Stimulated activated CD8-positive, alpha-beta memory T cell treated with anti-CD3 and anti-CD28 coated beads, Interleukin-12 subunit alpha, Interleukin-12 subunit beta, amount 100 ng/mL, for 1 hour (primary cell): ENCODE measurements around the gene CCDC120.
A peak's percentile ranks its signal among the peaks of the same experiment; 100 is the strongest.

ENCODE experiments used
- DNase-seq: peaks from one replicate; pipeline ENCODE4 v3.0.0-alpha.2; 2020; ENCODE audit warnings: low read depth

Gene CCDC120

GRCh38 chrX:49063715-49064114, 4.9 kb downstream of the CCDC120 start:
- DNase-seq: no peak

DNA sequence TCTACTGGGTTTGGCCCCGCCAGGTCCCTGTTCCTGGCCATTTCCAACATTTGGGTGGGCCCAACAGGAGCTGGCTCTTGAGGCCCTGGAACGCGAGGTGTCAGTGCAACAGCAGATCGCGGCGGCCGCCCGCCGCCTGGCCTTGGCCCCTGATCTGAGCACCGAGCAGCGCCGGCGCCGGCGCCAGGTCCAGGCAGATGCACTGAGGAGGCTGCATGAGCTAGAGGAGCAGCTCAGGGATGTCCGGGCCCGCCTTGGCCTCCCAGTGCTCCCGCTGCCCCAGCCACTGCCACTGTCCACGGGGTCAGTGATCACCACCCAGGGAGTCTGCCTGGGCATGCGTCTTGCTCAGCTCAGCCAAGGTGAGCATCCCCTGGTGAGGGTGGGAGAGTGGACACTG, 5.5 kb downstream of the CCDC120 start:
- no peak for DNase-seq

- DNase-seq: no peak
Measured at GRCh38 chrX:49064735-49065134, 5.9 kb downstream of the CCDC120 start.

GRCh38 chrX:49066278-49066677, 7.5 kb downstream of the CCDC120 start:
- DNase-seq: no peak

DNA sequence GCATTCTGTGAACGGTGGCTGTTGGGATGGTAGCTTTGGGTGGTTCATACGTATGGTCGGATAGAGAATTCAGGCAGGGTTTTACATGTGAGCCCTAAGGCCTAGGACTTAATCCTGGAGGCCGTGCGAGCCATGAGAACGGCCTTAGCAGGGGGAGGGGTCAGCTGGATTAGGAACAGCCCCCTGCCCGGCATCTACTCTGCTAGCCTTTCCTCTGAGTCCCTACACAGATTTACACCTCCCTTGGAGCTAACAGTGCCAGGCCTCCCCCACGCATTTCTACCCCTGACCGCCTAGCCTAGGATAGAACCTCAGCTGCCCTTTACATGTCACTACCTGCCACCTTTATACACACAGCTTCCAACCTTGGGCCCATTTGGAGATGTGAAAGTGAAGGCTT, 7.9 kb downstream of the CCDC120 start:
- no peak for DNase-seq

DNA sequence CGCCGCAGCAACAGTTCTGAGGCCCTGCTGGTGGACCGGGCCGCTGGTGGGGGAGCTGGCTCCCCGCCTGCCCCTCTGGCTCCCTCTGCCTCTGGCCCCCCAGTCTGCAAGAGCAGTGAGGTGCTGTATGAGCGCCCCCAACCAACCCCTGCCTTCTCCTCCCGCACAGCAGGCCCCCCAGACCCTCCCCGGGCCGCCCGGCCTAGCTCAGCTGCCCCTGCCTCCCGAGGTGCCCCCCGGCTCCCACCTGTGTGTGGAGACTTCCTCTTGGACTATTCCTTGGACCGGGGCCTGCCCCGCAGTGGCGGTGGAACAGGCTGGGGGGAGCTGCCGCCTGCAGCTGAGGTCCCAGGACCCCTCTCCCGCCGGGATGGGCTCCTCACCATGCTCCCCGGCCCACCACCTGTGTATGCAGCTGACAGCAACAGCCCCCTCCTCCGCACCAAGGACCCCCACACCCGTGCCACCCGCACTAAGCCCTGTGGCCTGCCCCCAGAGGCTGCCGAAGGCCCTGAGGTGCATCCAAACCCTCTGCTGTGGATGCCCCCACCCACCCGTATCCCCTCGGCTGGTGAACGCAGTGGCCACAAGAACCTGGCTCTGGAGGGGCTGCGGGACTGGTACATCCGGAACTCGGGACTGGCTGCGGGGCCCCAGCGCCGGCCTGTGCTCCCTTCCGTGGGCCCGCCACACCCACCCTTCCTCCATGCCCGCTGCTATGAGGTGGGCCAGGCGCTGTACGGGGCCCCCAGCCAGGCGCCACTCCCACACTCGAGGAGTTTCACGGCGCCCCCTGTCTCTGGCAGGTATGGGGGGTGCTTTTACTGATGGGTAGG, 8.7 kb downstream of the CCDC120 start:
- no peak for DNase-seq

DNA sequence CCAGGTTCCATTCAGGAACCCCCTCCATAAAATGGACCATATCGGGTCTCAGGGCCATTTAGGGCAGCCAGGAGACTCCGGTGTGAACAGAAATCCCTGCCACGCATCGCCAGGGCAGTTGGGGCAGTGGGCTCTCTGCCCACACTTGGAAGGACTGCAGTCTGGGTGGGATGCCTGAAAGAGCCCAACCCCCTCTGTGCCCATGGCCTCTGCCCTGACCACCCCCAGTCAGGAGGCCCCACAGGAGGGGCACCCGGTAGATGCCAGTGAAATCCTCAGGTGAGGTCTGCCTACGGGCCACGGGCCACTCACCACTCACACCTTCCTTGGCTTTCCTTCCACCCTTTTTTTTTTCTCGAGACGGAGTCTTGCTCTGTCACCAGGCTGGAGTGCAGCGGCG, 10.2 kb downstream of the CCDC120 start:
- DNase-seq: no peak

DNA sequence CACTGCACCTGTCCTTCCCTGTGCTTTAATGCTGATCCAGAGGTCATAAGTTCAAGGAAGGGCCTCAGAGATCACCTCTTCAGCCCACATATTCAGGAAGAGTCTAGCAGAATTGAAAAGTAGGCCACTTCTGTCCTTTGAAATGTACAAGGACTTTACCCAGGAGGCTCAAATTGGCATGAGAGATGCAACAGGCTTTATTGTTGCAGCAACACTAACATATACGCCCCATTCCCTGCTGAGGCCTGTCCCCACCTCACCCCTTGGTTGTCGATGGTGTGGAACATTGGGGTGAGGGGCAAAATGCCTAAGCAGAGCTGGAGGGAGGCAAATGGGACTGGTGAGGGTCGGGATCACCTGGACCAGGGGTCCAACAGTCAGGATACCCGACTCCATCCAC, 12.2 kb downstream of the CCDC120 start:
- DNase-seq: no peak

DNA sequence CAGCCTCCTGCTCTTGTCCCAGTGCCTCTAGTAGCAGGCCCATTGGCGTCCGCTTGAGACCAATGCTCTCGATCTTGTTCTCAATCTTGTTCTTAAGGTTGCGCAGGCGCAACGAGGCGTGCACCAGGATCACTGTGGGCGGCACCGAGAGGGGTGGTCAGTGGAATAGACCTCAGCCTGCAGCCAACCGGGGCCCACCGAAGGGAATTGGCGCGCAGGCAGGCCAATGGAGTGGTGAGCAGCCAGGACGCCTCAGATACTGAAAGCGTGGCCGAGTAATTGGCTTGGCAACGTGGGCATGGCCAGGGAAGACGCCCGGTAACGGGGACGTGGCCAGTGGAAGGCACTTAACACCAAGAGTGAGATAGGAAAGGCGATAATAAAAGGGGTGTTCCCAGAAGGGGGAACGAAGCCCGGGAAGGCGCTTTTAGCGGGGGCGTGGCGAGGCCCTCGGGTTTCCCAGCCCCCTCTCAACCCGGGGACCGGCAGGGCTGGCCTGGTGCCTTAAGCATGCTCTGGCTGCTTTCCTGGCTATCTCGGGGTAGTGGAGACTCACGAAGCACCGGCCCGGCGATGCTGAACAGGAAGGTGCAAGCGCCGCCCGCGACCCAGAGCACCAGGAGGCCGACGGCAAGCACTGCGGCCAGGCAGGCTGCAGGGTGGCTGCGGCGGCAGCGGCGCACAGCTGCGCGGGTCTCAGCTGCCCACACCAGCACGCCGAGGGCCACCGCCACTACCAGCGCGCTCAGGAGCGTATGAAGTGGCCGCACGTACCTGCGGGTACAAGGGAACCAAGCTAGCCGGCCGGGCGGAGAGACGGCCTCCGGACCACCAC, 13.3 kb downstream of the CCDC120 start:
- no peak for DNase-seq

GRCh38 chrX:49072712-49073095, 13.9 kb downstream of the CCDC120 start:
- DNase-seq: no peak

- DNase-seq: peak; percentile 81
Measured at GRCh38 chrX:49073601-49074575, 15.1 kb downstream of the CCDC120 start, which contains the start of gene PRAF2. Gene PRAF2 (minus strand): TSS chrX:49074002. CDS start chrX:49073987, 15 bp downstream.

DNA sequence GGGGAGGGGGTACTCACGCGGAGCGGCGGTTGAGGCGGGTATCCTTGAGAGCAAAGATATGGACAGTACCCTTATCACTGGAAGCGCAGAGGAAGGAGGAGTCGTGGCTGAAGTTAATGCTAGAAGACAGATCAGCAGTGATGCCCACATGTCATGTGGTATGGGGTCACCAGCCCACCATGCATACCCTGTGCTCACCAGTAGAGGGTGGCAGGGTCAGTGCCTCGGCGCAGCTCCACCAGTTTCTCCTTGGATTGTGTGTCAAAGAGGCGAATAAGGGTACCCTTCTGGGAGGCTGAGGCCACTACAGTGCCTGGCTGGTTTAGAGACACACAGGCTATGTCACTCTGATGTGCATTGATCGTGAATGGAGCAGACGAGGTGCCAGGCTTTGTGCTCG, 16.5 kb downstream of the CCDC120 start:
- DNase-seq: no peak

DNA sequence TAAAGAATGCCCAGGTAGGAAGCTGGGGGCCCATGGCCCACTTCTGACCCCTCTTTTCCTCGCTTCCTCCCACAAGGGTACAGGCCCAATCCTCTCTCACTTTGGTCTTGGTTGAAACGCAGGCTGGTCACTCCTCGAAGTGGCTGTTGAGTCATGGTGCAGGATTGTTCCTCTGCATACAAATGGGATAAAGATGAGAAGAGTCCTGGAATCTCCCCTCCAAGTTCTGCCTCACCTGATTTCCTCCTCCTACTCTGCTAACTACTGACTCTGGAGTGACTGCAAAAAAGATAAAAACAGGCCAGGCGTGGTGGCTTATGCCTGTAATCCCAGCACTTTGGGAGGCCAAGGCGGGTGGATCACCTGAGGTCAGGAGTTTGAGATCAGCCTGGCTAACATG, 19.1 kb downstream of the CCDC120 start:
- no peak for DNase-seq

DNA sequence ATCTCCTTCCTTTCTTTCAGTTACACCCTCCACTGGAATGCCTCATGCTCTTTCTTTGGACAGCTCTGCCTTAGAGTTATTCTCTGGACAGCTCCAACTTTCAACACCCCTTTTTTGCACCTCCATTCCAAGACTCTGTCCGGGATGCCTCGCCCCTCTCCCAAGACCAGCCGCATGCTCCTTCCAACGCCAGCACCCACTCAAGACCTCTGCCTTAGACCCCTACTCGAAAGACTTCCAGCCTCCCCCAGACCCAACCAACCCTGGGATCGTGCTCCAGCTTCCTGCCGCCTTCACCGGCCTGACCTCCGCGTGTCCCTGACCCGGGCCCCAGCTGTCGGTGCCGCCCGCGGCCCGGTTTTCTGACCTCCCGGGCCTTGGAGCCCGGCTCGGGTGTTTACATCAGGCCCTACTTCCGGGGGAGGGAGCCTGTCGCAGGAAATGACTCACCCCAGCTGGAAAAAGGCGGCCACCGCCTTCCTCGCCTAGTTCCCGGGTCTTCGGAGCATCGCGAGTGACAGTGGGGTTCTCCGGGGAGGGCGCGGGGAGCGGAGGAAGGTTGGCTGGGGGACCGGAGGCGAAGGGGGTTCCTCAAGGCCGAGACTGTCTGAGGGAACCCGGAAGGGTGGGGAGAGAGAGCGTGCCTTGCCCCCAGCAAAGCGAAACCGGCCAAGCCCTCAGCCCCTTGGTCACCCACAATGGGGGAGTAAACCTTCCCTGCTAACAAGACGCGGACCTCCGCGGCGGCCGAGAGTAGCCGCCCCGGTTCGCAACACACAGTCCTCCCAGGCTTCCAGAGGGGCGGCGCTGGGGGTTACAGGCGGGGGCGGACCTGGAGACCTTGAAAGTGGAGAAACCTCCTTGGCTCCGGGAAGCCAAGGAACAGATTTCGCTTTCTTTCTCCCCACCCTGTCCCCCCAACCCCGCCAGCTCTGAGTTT, 21.0 kb downstream of the CCDC120 start, which contains the start of gene WDR45:
TSS of gene WDR45 (minus strand) at position 399 of the 940 bp plus-strand sequence. CDS start 1,792 bp downstream, outside the sequence.
- peak; percentile 55 for DNase-seq

DNA sequence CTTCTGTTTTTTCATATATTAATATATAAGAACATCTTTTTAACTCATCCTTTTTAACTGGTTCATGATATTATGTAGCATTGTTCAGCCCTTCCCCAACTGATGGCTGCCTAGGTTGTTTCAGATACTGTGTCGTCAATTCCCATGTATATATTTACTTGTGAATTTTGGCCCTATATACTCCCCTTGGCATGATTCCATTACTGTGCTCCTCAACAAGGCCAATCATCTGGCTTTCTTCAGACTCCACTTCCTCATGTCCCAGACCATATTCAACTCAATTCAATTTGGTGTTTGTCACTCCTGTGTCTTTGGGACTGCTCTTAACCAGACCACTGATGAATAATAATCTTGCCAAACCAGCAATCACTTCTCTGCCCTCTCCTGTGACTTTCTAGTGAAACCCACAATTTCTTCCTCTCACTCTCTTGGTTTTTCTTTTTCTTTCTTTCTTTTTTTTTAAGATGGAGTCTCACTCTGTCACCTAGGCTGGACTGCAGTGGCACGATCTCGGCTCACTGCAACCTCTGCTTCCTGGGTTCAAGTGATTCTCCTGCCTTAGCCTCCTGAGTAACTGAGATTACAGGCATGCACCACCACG, 23.6 kb downstream of the CCDC120 start:
- no peak for DNase-seq

GRCh38 chrX:49089553-49089952, 30.8 kb downstream of the CCDC120 start:
- DNase-seq: no peak

- DNase-seq: no peak
Measured at GRCh38 chrX:49096419-49096818, 37.6 kb downstream of the CCDC120 start.

DNA sequence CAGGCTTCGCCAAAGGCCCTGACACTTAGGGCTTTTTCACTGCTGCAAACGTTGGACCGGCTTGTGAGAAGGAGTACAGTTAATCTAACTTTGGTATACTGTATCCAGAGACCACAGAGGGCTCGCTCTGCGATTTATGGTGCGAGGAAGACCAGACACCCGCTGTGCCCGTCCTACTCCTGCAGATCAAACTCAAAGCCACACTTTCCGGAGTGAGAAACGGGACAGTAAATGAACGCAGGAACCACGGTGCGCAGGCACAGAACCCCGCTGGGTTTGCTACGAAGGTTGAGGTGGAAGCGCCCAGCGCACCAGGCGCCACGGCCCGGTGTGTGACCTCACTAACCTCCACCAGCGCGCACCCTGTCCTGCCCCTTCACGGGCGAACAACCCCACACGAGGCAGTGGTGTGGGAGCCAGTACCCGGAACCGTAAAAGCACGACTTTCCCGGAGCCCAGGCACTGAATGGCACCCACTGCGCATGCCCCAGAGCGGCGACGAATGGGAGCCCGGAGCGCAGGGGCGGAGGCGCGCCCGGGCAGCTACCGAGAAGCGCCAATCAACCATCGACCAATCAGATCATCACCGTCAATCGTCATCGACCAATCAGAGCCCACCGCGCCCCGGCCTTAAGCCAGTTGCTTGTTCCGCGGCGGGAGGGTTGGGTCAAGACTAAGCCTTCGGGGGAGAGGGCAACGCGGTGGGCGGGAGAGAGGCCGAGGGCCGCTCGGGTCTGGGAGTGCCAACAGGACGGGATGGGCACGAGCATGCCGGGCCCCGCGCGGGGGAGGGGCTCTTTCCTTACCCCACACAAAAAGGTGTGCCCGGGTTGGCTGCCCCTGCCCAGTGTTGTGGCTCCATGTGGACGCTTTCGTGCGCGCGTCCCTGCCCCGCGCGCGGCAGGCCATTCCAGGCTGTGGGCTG, 42.2 kb downstream of the CCDC120 start:
- peak; percentile 74 for DNase-seq

DNA sequence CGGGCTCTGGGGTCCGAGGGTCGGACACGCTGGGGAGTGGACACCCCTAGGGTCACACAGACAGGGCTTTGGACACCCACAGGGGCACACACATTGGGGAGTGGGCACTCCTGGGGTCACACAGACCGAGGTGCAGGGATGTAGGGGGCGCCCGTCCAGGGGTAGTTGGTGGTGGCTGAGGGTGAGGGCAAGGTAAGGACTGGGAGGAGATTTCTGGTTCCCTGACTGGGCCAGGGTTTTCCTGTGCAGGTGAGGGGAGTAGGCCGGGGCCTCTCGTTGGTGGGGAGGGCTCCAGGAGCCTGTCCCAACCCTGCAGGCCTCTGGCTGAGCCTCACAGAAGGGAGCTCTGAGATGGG, 42.8 kb downstream of the CCDC120 start:
- no peak for DNase-seq
